Activated CD4-positive, alpha-beta memory T cell treated with anti-CD3 and anti-CD28 coated beads for 36 hours (primary cell): ENCODE data around the gene SELENOK. TPM values are rescaled to one million over a fixed set of nuclear protein-coding genes. Genes with fewer than 3 reads are reported as not detected.

ENCODE experiments used
- CTCF ChIA-PET: fragments of 350-600 bp; sonication (Branson Sonifier 250); formaldehyde crosslinking; loops from one replicate; lab custom pipeline; 2021; ENCODE audit warnings: antibody characterized with exemption, inconsistent platforms; lab: Charles Lee
- POLR2A ChIA-PET: fragments of 350-600 bp; sonication (Branson Sonifier 250); formaldehyde crosslinking; loops from one replicate; lab custom pipeline; 2021; ENCODE audit warnings: antibody characterized with exemption; lab: Charles Lee
- DNase-seq: peaks from one replicate; pipeline ENCODE4 v3.0.0-alpha.2; 2020
- H3K27ac Mint-ChIP-seq: one replicate; pipeline ENCODE4 v1.8.0; 2021; ENCODE audit warnings: mixed read lengths
- H3K27me3 Mint-ChIP-seq: one replicate; pipeline ENCODE4 v1.8.0; 2021; ENCODE audit warnings: mixed read lengths
- H3K36me3 Mint-ChIP-seq: one replicate; pipeline ENCODE4 v1.8.0; 2021; ENCODE audit warnings: mixed read lengths
- H3K4me1 Mint-ChIP-seq: one replicate; pipeline ENCODE4 v1.8.0; 2021; ENCODE audit warnings: low read depth, mixed read lengths
- H3K4me3 Mint-ChIP-seq: one replicate; pipeline ENCODE4 v1.8.0; 2021; ENCODE audit warnings: mild to moderate bottlenecking, mixed read lengths
- H3K9me3 Mint-ChIP-seq: one replicate; pipeline ENCODE4 v1.8.0; 2021; ENCODE audit warnings: mixed read lengths
- intact Hi-C: fragments of 100-400 bp; cut with micrococcal nuclease; formaldehyde crosslinking; loops from one replicate; pipeline ENCODE4 v1.15.1; 2023
- total RNA-seq, 2 experiments: library from RNA; stranded (reverse); gene quantifications; one replicate each; pipeline ENCODE4 v1.2.3, GENCODE V29; 2021

Gene SELENOK
- total RNA-seq, 2 experiments from 2014 or later, result 55.3 to 56.4 TPM

DNA sequence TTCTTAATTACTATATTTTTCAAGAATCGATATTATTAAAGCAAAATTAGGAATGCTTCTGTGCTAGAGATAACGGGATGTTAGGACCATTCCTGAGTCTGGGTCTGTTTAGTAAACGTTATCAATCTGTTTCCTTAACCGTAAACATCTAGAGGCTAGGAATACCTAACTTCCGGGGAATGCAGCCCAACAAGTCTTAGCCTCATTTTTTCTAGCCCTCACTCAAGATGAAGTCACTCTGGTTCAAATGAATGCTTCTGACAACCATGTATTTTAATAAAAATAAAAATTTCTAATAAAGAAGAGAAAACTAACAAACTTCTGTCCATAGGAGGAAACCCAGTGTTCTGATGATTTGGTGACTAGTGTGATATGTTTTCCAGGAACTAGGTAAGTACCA lies 11.1 kb upstream of the SELENOK start:
- intact Hi-C loops, result no loop called here
- Mint-ChIP-seq H3K4me1 (no peaks in the 10 kb centered on the region), H3K4me3 (no peak overlapping the region), H3K27me3 (peaks cover 23% of the 10 kb centered on the region), H3K27ac (no peak overlapping the region), H3K36me3 (peaks cover 3% of the 10 kb centered on the region), H3K9me3 (peaks cover 5% of the 10 kb centered on the region)
- POLR2A ChIA-PET, result no interaction called here
- CTCF ChIA-PET, result no interaction called here
- no peak for DNase-seq

DNA sequence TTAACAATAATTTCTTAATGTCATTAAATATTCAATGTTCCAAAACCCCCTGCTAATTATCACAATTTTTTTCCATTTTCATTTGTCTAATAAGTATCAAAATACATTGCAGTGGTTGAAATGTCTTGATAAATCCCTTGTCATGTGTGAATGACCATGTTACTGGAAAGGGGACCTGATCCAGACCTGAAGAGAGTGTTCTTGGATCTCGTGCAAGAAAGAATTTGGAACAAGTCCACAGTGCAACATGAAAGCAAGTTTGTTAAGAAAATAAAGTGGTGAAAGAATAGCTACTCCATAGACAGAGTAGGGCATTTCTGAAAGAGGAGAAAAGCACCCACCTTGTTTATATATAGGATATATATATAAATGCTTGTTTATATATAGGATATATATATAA lies 10.4 kb upstream of the SELENOK start:
- intact Hi-C loops, result no loop called here
- Mint-ChIP-seq H3K27ac (no peak overlapping the region), H3K9me3 (peaks cover 5% of the 10 kb centered on the region), H3K27me3 (peaks cover 23% of the 10 kb centered on the region), H3K4me1 (no peaks in the 10 kb centered on the region), H3K36me3 (peaks cover 3% of the 10 kb centered on the region), H3K4me3 (no peak overlapping the region)
- no peak for DNase-seq
- ChIA-PET CTCF (no interaction called here), POLR2A (no interaction called here)

DNA sequence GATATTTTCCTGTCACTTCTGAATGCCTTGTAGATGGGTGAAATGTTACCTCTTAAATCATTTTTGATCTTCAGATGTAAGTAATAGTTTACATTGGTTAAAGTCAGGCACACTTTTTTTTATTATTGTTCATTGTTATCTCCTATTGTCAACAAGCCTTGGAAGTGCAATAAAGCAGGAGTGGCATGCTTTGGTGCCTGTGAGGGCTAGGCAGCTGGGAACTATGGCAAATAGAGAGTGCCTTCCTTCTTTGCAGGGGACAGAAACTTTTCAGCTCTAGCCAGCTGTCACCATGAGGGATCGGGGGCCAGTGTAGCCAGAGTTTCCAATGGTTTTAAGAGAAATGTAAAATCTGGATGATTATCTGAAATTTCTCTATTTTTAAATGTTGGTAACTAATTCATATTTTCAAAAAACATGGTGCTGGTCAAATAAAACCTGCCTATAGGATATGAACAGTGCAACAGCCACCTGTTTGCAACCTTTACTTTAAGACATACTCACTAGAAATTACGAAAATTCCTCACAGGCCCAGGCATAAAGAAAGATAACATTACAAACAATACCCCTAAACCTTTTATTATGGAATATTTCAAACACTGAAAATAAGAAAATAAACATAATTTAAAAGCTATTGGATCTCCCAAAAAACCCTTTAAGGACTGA lies 9.1 kb upstream of the SELENOK start:
- intact Hi-C loops, result no loop called here
- Mint-ChIP-seq H3K4me3 (no peak overlapping the region), H3K9me3 (no peaks in the 10 kb centered on the region), H3K4me1 (no peaks in the 10 kb centered on the region), H3K27ac (no peak overlapping the region), H3K36me3 (no peaks in the 10 kb centered on the region), H3K27me3 (peaks cover 12% of the 10 kb centered on the region)
- DNase-seq, result no peak
- POLR2A ChIA-PET, result no interaction called here
- CTCF ChIA-PET, result no interaction called here

DNA sequence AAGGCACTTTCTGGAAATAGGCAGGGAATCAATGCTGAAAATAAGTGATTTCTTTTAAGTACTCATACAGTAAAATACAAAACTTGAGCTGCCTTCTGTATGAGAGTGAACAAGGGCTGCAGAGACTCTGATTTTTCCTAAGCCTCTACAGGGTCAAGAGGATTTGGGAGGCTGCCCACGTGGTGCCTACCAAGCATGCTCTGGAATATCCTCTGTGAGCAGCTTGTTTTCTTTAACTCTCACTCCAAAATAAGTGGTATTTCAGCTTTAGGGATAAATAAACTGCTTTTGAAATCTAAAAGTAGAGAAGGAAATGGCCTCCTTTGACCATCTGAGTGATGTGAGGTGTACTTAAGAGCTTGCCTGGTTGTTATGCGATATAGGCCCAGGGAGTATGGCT lies 8.1 kb upstream of the SELENOK start:
- Mint-ChIP-seq H3K9me3 (no peaks in the 10 kb centered on the region), H3K27ac (no peak overlapping the region), H3K4me1 (no peaks in the 10 kb centered on the region), H3K4me3 (no peak overlapping the region), H3K27me3 (peaks cover 8% of the 10 kb centered on the region), H3K36me3 (no peaks in the 10 kb centered on the region)
- intact Hi-C loops, result loop anchor here (10.0 kb wide), 1 partner anchor 795 kb away; no protein-coding TSS in a partner anchor
- ChIA-PET POLR2A (no interaction called here), CTCF (no interaction called here)
- DNase-seq, result no peak

DNA sequence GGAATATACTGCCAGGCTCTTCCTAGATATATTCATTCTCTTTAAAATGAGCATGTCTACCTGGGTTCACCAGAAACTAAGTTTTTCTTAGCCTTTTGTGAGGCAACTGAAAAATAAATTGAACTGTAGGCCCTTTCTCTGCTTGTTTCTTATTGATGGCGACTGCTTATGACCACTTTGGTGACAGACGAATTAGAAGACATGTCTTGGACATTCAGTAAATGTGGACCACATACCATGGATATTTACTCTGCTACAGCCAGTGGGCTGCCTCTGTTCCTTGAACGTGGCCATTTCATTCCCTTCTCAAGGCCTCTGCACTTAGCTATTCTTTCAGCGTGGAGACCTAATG lies 603 bp upstream of the SELENOK start:
- intact Hi-C loops, result loop anchor here (5.0 to 10.0 kb wide), 2 partner anchors 140 to 787 kb away; no protein-coding TSS in a partner anchor

DNA sequence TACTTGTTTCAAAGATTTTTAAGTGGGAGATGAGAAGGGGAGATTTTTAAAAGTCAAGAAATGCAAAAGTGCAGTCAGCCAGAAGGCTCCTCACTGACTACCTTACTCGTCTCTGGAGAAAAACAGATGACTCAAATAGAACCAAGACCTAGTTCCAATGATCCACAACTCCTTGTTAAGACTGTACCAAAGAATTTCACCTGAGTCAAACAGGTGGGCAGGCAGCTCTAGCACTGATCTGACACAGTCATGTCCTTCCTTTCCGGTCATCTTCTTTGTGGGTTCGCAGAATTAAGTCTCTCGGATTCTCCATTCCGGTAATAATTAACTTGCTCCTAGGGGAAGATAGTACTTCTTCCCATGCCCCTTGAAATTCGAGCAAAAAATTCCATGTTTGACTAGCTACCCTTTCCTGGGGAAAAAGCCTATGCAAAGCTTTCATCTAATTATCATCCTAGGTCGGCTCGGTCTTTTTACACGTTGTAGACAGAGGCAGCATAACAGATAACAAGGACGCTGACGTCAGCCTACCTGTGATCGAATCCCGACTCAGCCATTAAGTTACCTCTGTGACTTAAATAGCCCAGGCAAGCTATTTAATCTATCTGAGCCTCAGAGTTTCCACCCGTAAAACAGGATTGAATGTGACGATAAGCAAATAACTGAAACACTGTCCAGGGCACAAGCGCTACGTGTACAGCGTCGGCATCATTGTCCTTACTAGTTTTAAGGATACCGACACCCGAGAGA lies 758 bp downstream of the SELENOK start:
- peaks cover 22% of the 10 kb centered on the region for H3K36me3 Mint-ChIP-seq
- ChIA-PET CTCF (interaction anchor here (1.0 kb wide), 1 partner anchor 11 kb away, joined by 3 read pairs; no protein-coding TSS in a partner anchor), POLR2A (interaction anchor here (0.8 to 2.6 kb wide), 2 partner anchors 9 to 543 kb away, joined by 3 to 29 read pairs; partner anchors contain the start of genes ACTR8 and DCP1A)
- DNase-seq, result peak; percentile 61
- H3K27ac Mint-ChIP-seq, result peak overlapping the region; percentile 97
- intact Hi-C loops, result loop anchor here (1.0 to 10.0 kb wide), 4 partner anchors 9 to 786 kb away; partner anchors contain the start of genes ACTR8 and DCP1A
- no peaks in the 10 kb centered on the region for H3K9me3 Mint-ChIP-seq
- H3K4me1 Mint-ChIP-seq, result peaks cover 48% of the 10 kb centered on the region
- H3K27me3 Mint-ChIP-seq, result no peaks in the 10 kb centered on the region
- peak overlapping the region; percentile 91 for H3K4me3 Mint-ChIP-seq

More for the DNA sequence above, 603 bp upstream of the SELENOK start:
- H3K36me3 Mint-ChIP-seq, result peaks cover 15% of the 10 kb centered on the region
- POLR2A ChIA-PET, result interaction anchor here (1.0 to 2.6 kb wide), 3 partner anchors 11 to 547 kb away, joined by 3 to 29 read pairs (median 10); partner anchors contain the start of genes ACTR8 and DCP1A
- H3K27ac Mint-ChIP-seq, result peak overlapping the region; percentile 97
- peaks cover 42% of the 10 kb centered on the region for H3K4me1 Mint-ChIP-seq
- CTCF ChIA-PET, result no interaction called here
- no peak for DNase-seq
- H3K4me3 Mint-ChIP-seq, result peak overlapping the region; percentile 91
- no peaks in the 10 kb centered on the region for H3K27me3 Mint-ChIP-seq
- no peaks in the 10 kb centered on the region for H3K9me3 Mint-ChIP-seq

DNA sequence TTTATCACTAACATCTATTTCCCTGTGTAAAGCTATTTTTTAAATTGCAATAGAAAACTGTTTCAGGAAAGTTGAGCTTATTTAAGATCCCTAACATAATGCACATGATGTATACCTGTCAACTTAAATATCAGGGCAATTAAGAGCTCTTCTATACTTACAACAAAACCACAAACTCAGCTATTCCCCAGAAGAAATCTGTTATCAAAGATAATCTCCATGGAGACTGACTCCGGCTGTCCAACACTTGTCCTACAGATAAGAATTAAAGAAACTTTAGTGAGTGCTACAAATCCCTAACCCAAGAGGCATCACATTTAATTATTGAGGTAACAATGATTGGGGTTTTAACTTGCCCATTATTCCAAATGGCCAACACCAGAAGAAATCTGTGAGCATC lies 3.4 kb downstream of the SELENOK start:
- peaks cover 28% of the 10 kb centered on the region for H3K36me3 Mint-ChIP-seq
- H3K27ac Mint-ChIP-seq, result no peak overlapping the region
- intact Hi-C loops, result loop anchor here (10.0 kb wide), 1 partner anchor 1353 kb away; the partner anchor contains the start of genes NT5DC2 and UQCC5
- no peak for DNase-seq
- H3K27me3 Mint-ChIP-seq, result no peaks in the 10 kb centered on the region
- ChIA-PET CTCF (no interaction called here), POLR2A (no interaction called here)
- no peaks in the 10 kb centered on the region for H3K9me3 Mint-ChIP-seq
- H3K4me3 Mint-ChIP-seq, result no peak overlapping the region
- H3K4me1 Mint-ChIP-seq, result peaks cover 46% of the 10 kb centered on the region

DNA sequence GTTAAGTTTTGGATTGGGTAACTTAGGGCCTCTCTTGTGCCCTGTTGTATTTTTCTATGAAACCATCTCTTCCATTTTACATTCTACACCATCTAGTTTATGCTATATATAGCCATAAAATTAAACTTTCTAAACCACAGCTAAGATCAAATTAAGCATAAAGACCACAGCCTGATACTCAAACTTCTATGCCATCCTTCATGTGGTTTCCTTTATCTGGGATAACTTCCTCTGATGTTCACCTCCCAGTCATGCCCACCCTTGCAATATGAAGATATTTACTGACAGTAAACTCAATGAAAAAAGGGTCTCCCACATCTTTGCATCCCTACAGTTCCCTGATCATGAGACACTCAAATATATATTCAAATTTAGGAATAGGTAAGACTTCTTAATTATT lies 4.2 kb downstream of the SELENOK start:
- intact Hi-C loops, result loop anchor here (10.0 kb wide), 1 partner anchor 1353 kb away; the partner anchor contains the start of genes NT5DC2 and UQCC5
- no peaks in the 10 kb centered on the region for H3K9me3 Mint-ChIP-seq
- ChIA-PET POLR2A (no interaction called here), CTCF (no interaction called here)
- H3K36me3 Mint-ChIP-seq, result peaks cover 28% of the 10 kb centered on the region
- H3K4me3 Mint-ChIP-seq, result no peak overlapping the region
- peaks cover 41% of the 10 kb centered on the region for H3K4me1 Mint-ChIP-seq
- no peak for DNase-seq
- no peaks in the 10 kb centered on the region for H3K27me3 Mint-ChIP-seq
- peak overlapping the region; percentile 70 for H3K27ac Mint-ChIP-seq

DNA sequence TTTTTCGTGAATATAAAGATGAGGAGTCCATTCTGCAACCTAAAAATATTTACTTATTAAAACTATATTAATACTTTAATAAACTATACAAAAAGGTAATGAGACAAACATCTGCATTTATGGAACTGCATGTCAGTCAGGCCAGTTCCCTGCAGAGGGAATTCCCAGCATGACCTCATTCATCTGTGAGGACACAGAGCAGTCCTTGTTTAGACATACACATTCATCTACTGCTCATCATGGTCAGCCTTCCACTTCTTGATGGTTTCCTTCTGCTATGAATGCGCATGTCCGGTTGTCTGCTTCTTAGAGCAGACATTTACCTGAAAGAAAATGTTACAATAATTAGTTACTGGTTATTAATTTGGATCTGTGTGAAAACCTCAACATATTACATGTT lies 6.4 kb downstream of the SELENOK start:
- ChIA-PET CTCF (no interaction called here), POLR2A (no interaction called here)
- Mint-ChIP-seq H3K27ac (no peak overlapping the region), H3K36me3 (peaks cover 26% of the 10 kb centered on the region), H3K9me3 (no peaks in the 10 kb centered on the region), H3K4me3 (no peak overlapping the region), H3K27me3 (no peaks in the 10 kb centered on the region), H3K4me1 (peaks cover 43% of the 10 kb centered on the region)
- no peak for DNase-seq
- intact Hi-C loops, result loop anchor here (10.0 kb wide), 1 partner anchor 1350 kb away; the partner anchor contains the start of genes NT5DC2 and UQCC5

DNA sequence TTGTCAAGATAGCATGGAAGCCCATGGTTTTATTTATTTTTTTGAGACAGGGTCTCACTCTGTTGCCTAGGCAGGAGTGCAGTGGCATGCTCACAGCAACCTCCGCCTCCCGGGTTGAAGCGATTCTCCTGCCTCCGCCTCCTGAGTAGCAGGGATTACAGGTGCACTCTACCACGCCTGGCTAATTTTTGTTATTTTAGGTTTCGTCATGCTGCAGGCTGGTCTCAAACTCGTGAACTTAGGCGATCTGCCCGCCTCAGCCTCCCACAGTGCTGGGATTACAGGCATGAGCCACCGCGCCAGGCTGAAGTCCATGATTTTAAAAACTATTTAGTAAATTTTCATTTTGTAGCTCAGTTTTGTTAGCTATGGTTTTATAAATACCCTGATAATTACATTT lies 7.0 kb downstream of the SELENOK start:
- POLR2A ChIA-PET, result no interaction called here
- Mint-ChIP-seq H3K4me3 (no peak overlapping the region), H3K36me3 (peaks cover 30% of the 10 kb centered on the region), H3K4me1 (peaks cover 41% of the 10 kb centered on the region), H3K9me3 (no peaks in the 10 kb centered on the region), H3K27me3 (no peaks in the 10 kb centered on the region), H3K27ac (no peak overlapping the region)
- intact Hi-C loops, result loop anchor here (10.0 kb wide), 1 partner anchor 1350 kb away; the partner anchor contains the start of genes NT5DC2 and UQCC5
- CTCF ChIA-PET, result no interaction called here
- DNase-seq, result no peak

DNA sequence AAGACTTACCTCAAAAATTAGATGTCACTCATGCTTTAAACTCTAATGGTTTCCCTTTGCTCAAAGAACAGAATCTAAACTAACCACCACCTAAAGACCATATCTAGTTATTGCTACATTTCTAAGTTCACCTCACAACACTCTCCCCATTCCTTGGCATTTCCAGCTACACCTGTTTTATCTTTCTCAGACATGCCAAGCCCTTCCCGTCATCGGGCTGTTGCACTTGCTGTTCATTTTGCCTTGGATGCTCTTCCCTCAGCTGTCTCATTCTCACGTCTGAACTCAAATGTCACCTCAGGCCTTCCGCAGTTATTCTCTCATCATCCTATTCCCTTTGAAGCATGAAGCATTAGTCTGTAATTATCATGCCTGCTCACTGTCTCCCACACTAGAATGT lies 8.7 kb downstream of the SELENOK start:
- intact Hi-C loops, result loop anchor here (10.0 kb wide), 1 partner anchor 1348 kb away; the partner anchor contains the start of genes NT5DC2 and UQCC5
- Mint-ChIP-seq H3K27me3 (no peaks in the 10 kb centered on the region), H3K4me1 (peaks cover 31% of the 10 kb centered on the region), H3K27ac (no peak overlapping the region), H3K9me3 (no peaks in the 10 kb centered on the region), H3K4me3 (peak overlapping the region; percentile 89), H3K36me3 (peaks cover 28% of the 10 kb centered on the region)
- ChIA-PET POLR2A (interaction anchor here (5.0 kb wide), 1 partner anchor 9 kb away, joined by 29 read pairs; the partner anchor contains the start of gene SELENOK), CTCF (no interaction called here)
- DNase-seq, result no peak
